Stimulated activated CD4-positive, alpha-beta T cell treated with anti-CD3 and anti-CD28 coated beads, Interleukin-12 subunit alpha, Interleukin-12 subunit beta, amount 100 ng/mL, for 4 hours (primary cell): ENCODE measurements around the gene ADGRG3.
"Not testable (repeated sequence)": the region's sequence is repeated elsewhere in the genome, so short reads cannot be mapped to it uniquely, and the experiment has no call there.

ENCODE experiments used
- DNase-seq: peaks from one replicate; pipeline ENCODE4 v3.0.0-alpha.2; 2020

The ADGRG3 gene

DNA sequence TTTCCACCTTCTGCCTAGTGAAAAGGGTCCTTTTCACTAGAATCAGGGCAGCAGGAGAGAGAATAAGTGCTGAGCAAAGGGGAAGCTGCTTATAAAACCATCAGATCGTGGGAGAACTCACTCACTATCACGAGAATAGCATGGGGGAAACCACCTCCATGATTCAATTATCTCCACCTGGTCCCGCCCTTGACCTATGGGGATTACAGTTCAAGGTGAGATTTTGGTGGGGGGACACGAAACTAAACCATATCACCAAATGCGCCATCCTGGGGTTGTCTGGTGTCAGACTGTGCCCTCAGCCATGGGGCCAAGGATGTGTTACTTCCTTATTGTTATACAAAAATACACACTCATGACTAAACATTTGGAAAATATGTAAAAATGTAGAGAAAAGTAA is 57.0 kb downstream of the ADGRG3 start:
- no peak for DNase-seq

GRCh38 chr16:57725554-57725953 is 57.4 kb downstream of the ADGRG3 start:
- DNase-seq, result no peak

DNA sequence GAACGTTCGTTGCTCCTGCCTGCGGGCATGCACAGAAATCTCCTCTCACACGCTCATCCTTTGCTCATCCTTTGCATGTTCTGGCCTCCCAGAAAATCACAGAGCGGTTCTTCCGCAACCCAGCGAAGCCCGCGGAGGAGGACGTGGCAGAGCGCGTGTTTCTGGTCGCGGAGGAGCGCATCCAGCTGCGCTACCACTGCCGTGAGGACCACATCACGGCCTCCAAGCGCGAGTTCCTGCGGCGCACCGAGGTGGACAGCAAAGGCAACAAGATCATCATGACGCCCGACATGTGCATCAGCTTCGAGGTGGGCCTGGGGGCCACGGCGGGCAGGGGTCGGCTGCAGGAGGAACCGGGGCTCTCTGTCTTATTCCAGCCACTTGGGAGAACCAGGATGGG is 57.9 kb downstream of the ADGRG3 start:
- no peak for DNase-seq

DNA sequence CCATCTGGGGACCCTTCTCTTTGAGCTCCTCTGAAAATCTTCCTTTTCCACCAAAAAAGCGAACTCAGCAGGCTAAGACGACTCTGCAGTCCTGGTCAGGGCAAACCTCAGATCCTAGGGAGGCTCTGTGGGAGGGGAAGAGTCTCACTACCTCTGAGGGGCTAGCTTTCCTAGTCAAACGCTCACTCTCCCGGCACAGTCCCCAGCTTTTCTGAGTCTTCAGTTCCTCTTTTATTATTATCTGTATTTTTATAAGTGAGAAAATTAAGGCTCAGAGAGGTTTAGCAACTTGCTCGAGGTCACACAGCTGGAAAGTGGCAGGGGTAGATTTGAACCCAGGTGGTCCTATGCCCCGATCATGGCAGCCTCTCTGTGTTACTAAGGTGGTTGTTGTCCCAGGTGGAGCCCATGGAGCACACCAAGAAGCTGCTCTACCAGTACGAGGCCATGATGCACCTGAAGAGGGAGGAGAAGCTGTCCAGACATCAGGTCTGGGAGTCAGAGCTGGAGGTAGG is 58.4 kb downstream of the ADGRG3 start:
- no peak for DNase-seq

DNA sequence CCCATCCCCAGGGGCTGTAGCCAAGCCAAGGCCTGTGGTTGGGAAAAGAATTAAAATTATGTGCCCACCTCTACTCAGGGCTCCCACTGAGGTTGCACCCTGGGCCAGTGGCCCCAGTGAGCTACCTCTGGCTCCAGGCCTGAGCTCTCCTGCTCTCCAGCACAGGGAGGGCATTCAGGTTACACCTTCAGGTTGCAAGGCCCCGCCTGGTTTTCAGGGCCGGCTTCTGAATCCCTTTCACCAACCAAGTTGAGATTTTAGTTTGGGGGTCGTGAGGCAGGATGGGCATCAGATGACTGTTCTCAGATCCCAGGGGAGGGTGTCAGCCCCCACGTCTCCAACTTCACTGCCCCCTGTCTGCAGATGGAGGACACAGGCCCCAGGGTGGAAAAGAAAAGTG is 59.5 kb downstream of the ADGRG3 start:
- DNase-seq, result no peak

DNA sequence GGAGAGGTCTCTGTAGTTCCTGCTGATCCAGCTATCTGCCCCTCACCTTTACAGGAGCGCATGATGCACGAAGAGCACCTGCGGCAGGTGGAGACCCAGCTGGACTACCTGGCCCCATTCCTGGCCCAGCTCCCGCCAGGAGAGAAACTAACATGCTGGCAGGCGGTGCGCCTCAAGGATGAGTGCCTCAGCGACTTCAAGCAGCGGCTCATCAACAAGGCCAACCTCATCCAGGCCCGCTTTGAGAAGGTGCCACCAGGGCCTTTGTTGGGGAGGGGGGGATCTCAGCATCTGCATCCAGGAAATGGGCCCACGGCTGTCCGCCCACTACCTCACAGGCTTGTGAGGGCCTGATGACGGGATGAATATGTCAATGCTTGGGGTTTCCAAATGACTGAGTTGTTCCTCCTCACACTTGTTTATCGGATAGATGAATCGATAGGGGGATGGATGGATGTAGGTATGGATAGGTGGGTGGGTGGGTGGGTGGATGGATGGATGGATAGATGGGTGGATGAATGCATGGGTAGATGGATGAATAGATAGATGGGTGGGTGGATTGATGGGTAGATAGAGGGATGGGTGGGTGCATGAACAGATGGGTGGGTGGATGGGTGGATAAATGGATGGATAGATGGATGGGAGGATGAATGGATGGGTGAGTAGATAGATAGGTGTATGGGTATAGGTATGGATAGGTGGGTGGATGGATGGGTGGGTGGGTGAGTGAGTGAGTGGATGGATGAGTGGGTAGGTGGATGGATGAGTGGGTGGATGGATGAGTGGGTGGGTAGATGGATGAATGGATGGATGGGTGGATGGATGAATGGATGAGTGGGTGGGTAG is 60.5 kb downstream of the ADGRG3 start:
- no peak for DNase-seq

DNA sequence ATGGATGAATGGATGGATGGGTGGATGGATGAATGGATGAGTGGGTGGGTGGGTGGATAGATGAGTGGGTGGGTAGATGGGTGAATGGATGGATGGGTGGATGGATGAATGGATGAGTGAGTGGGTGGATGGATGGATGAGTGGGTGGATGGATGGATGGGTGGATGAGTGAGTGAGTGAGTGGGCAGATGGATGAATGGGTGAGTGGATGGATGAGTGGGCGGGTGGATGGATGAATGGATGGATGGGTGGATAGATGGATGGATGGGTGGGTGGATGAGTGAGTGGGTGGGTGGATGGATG is 61.0 kb downstream of the ADGRG3 start:
- DNase-seq, result no peak

GRCh38 chr16:57729852-57730251 is 61.7 kb downstream of the ADGRG3 start:
- DNase-seq, result not testable (repeated sequence)

DNA sequence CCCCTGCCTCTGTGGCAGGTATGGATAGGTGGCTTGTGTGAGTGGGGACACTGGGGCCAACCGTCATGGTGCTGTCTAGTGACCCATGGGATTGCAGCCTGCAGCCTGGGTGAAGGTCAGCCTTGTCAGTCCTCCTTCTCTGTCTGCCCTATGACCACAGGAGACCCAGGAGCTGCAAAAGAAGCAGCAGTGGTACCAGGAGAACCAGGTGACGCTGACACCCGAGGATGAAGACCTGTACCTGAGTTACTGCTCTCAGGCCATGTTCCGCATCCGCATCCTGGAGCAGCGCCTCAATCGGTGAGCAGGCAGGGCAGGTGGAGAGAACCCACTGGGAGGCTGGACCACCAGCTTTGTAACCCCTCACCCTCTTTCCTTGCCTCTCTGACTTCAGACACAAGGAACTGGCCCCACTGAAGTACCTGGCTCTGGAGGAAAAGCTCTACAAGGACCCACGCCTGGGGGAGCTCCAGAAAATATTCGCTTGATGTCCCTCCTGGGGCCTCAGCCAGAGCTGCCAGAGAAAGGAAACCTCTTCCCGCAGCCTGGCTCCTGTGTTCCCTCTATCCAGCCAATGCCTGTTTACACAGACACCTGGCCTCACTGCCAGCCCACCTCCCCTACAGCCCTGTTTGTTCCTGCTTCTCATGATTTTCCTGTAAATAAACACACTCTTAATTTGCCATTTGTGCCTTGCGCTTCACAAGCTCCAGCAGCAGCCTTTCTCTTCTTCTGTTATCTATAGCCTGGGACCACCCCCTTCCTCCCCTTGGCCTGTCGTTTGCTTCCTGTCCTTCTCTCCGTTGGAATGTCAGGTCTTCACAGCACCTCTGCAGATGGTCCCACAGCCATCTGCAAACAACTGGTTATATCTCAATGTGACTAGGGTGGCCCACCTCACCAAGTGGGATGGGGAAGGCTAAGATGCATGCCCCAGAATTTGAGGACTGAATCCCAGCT is 62.9 kb downstream of the ADGRG3 start:
- no peak for DNase-seq

GRCh38 chr16:57732037-57732436 is 63.9 kb downstream of the ADGRG3 start:
- DNase-seq, result no peak

GRCh38 chr16:57732714-57733113 is 64.6 kb downstream of the ADGRG3 start:
- DNase-seq, result no peak

DNA sequence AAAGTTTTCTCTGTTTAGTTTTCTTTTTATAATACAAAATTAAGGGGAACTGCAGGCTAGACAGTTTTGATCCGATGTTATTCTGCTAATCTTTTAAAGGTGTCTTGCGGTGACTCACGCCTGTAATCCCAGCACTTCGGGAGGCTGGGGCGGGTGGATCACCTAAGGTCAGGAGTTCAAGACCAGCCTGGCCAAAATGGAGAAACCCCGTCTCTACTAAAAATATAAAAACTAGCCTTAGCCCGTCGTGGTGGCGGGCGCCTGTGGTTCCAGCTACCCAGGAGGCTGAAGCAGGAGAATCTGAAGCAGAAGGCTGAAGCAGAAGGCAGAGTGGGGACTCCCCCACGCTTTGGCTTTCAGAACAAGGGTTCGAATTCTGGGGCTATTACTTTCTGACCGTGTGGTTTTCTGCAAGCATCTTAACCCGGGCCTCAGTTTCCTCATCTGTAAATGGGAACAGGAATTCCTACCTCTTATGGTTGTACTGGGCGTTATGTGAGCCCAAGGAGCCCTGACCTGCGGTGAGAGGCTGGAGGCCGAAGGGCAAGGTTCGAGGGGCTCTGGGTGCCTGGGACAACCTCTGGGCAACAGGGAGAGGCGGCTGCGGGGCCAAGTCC is 66.3 kb downstream of the ADGRG3 start:
- DNase-seq, result no peak

DNA sequence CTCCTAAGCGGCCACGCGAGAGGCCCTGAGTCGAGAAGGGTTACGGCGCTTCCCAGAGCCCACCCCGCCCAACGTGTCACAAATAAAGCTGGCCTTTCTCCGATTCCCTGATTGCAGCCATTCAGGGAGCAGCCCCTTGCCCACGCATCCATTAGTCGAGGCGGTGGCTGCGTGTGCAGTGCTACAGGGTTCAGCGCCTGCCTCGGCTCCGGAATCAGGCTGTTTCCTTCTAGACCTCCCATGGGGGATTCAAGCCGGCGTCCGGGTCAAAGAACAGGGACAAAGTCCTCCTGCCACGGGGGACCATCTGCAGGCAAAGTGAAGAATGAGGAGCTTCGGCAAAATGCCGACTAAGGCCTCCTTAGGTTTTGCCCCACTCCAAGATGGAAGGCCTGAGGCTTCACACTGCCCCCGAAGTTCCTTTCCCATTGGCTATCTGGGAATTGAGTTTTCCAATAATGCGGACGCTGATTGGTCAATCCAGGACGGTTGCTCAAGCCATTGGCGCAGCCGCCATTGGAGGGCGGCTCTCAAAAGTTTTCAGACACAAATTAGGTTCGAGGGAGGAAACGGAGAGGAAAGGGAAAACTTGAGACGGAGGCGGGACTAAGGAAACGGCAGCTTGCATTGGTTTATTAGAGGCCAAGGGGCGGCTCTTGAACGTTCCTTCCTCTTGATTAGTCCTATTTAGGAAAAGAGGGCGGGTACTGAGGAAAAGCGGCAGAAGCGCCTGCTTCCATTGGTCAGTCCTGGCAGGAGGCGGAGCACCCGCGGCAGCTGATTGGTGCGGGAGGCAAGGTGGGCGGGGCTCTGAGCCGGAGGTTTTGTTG is 67.0 kb downstream of the ADGRG3 start:
- DNase-seq, result peak; percentile 96

- DNase-seq, result no peak
These were observed 67.8 kb downstream of the ADGRG3 start, which contains the start of gene KATNB1 for GRCh38 chr16:57735755-57736418. Gene KATNB1 (plus strand): TSS chr16:57735770. CDS start chr16:57737244, 1,474 bp downstream.

DNA sequence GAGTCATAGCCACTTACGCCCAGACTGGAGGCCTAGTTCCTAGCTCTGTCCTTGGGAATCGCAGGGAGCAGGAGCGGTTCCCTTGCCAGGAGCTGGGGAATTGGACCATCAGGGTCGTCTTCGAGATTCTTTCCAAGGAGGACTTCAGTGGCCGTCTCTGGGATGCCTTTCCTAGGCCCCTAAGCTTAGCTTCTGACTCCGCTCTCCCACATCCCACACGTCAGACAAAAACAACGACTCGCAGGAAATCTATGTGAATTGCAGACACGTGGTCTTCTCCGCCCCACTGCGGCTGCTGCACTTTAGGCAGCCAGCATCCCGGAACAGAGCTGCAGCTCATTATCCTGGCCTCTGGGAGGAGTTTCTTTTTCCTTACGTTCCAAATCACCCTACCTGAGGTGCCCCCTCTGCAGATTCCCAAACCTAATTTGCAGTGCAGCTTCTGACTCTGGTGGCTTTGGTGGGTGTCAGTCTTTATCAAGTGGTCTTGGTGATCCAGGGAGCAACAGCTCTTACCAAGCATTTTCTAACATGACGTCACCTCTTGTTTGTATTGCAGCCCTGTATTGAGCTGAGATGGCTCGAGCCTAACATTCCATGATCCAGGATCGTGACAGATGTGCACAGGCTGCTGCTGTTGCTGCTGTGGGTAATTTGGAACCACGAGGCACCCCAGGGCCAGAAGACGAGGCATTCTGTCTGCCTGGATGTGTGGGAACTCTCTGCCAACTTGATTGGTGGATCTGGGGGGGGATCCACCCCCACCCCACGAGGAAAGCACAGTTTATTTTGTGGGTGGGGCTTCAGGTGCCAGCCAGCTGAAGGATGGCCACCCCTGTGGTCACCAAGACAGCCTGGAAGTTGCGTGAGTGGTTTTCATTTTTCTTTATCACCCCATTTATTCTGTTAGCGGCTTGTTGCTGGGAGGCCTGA is 68.6 kb downstream of the ADGRG3 start:
- no peak for DNase-seq

DNA sequence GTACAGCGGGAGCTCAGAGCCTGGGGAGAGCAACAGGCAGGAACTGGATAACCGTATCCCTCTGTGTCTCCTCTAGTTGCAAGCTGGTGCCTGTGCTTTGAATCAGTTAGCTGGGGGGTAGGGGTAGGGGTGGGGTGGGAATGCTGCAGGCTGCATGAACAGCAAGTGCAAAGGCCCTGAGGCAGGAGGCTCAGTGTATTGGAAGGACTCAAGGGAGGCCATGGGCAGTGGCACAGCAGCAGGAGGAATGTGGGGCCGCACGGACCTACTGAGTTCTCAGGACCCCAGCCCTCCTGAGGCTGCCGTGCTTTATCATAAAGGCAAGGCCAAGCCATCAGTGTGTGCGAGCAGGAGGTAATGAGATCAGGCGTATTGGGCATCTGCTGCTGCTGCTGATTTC is 70.7 kb downstream of the ADGRG3 start:
- DNase-seq, result no peak
